Panc1 (cell line): ENCODE measurements around the gene RUNX1. TPM values are rescaled to one million over a fixed set of nuclear protein-coding genes. Genes with fewer than 3 reads are reported as not detected.

ENCODE experiments used
- ATAC-seq: fragments of 200-7000 bp; cut with Tn5 transposase; 2 replicates; pipeline ENCODE4 v1.9.1; 2020; ENCODE audit warnings: mild to moderate bottlenecking, moderate library complexity
- BruUV-seq: library from RNA; stranded (reverse); fragments of 400-500 nt; replicated peaks from 2 replicates; lab custom pipeline; 2021; lab: Mats Ljungman, UMichigan
- CTCF ChIA-PET: fragments of 300-600 bp; sonication (Branson Sonifier 250); formaldehyde crosslinking; loops from one replicate; lab custom pipeline; 2022; ENCODE audit warnings: antibody characterized with exemption; lab: Charles Lee
- POLR2A ChIA-PET: fragments of 300-600 bp; sonication (Branson Sonifier 250); formaldehyde crosslinking; loops from one replicate; lab custom pipeline; 2022; ENCODE audit warnings: antibody characterized with exemption; lab: Charles Lee
- DNase-seq: peaks from one replicate; pipeline ENCODE4 v3.0.0-alpha.2; 2010; ENCODE audit warnings: low read depth, low spot score
- H3K27ac ChIP-seq: 2 replicates; pipeline ENCODE4 v1.5.1; 2011; ENCODE audit warnings: mild to moderate bottlenecking, low read length, inconsistent platforms
- H3K27me3 ChIP-seq: fragments of 200-500 bp; sonication (Bioruptor generic); 2 replicates; pipeline ENCODE4 v1.6.0; 2014; ENCODE audit warnings: low read length, inconsistent platforms; ENCODE audit not compliant: control insufficient read depth, insufficient read depth
- H3K36me3 ChIP-seq: fragments of 200-500 bp; sonication (Bioruptor generic); 2 replicates; pipeline ENCODE4 v1.5.1; 2014; ENCODE audit warnings: inconsistent platforms, mild to moderate bottlenecking, low read length, moderate library complexity; ENCODE audit not compliant: control insufficient read depth, insufficient read depth
- H3K4me1 ChIP-seq: 2 replicates; pipeline ENCODE4 v1.5.1; 2011; ENCODE audit warnings: inconsistent platforms, mild to moderate bottlenecking, low read length, moderate library complexity; ENCODE audit not compliant: control insufficient read depth, insufficient read depth
- H3K4me3 ChIP-seq, 2 experiments: 2 replicates each; pipeline ENCODE4 v1.5.1; 2011 to 2012; ENCODE audit warnings: low read depth in 2 of 2, low read length in 2 of 2, mild to moderate bottlenecking in 2 of 2, inconsistent platforms in 1 of 2, moderate library complexity in 1 of 2
- H3K9me3 ChIP-seq: fragments of 200-500 bp; sonication (Bioruptor generic); 2 replicates; pipeline ENCODE4 v1.5.1; 2014; ENCODE audit warnings: low read depth, mild to moderate bottlenecking, inconsistent platforms, low read length, moderate library complexity; ENCODE audit not compliant: control insufficient read depth, insufficient read depth
- CTCF ChIP-seq: fragments of 450-650 bp; IDR thresholded peaks from 2 replicates; pipeline ENCODE4 v1.5.1; 2017; ENCODE audit warnings: mild to moderate bottlenecking
- POLR2AphosphoS5 ChIP-seq: IDR thresholded peaks from 2 replicates; pipeline ENCODE4 v1.6.1; 2012; ENCODE audit warnings: mild to moderate bottlenecking, low read depth, low read length, moderate library complexity
- REST ChIP-seq, 2 experiments: IDR thresholded peaks; 2 replicates each; pipeline ENCODE4 v1.6.1; 2011 to 2012; ENCODE audit warnings: low read depth in 2 of 2, control low read depth in 1 of 2, low read length in 1 of 2, mild to moderate bottlenecking in 1 of 2, moderate library complexity in 1 of 2; ENCODE audit not compliant: insufficient read depth in 1 of 2
- SIN3A ChIP-seq: IDR thresholded peaks from 2 replicates; pipeline ENCODE4 v1.6.1; 2012; ENCODE audit warnings: low read depth, mild to moderate bottlenecking, low read length, moderate library complexity, borderline replicate concordance; ENCODE audit not compliant: insufficient read depth
- TCF7L2 ChIP-seq: IDR thresholded peaks from 2 replicates; pipeline ENCODE4 v1.6.1; 2011; ENCODE audit warnings: mild to moderate bottlenecking, low read depth, low read length, inconsistent platforms
- in situ Hi-C: cut with HindIII; loops from 2 replicates; pipeline ENCODE4 v1.10.0; 2016; ENCODE audit warnings: low sequenced_read_pairs, low pct_unique_long_range_greater_than_20kb
- intact Hi-C: fragments of 100-400 bp; cut with micrococcal nuclease; formaldehyde crosslinking; loops from one replicate; pipeline ENCODE4 v1.10.0; 2022; ENCODE audit not compliant: unreplicated experiment
- total RNA-seq: library from RNA; stranded (reverse); gene quantifications from one replicate; pipeline ENCODE4 v1.2.1, GENCODE V29; 2021; ENCODE audit not compliant: unreplicated experiment

The RUNX1 gene
- total RNA-seq, 1 experiment from 2014 or later = 22.4 TPM

- ATAC-seq (no peak), DNase-seq (no peak)
- ChIA-PET CTCF (no interaction called here), POLR2A (interaction anchor here (0.6 kb wide), 1 partner anchor 884 kb away, joined by 3 read pairs; no protein-coding TSS in a partner anchor)
- TF ChIP-seq POLR2AphosphoS5 (no peak), CTCF (no peak), TCF7L2 (no peak), REST (IDR thresholded peaks at IDR 0.05; ENCODE audit: insufficient read depth in 1 of 2, low read depth in 2 of 2, low read length in 1 of 2) (no peak), SIN3A (no peak)
- Histone ChIP-seq H3K9me3 (no peaks in the 10 kb centered on the region), H3K36me3 (no peaks in the 10 kb centered on the region), H3K27ac (no peak overlapping the region), H3K4me1 (no peaks in the 10 kb centered on the region), H3K27me3 (no peaks in the 10 kb centered on the region), H3K4me3 (no peak overlapping the region)
- no TSS peak for BruUV-seq
- intact Hi-C loops (no loop called here), in situ Hi-C loops (no loop called here)
Measured at GRCh38 chr21:35032474-35033263, 16.4 kb downstream of the RUNX1 start.

- TF ChIP-seq SIN3A (no peak), TCF7L2 (no peak), CTCF (no peak), POLR2AphosphoS5 (no peak), REST (IDR thresholded peaks at IDR 0.05; ENCODE audit: insufficient read depth in 1 of 2, low read depth in 2 of 2, low read length in 1 of 2) (no peak)
- Histone ChIP-seq H3K9me3 (no peaks in the 10 kb centered on the region), H3K4me1 (no peaks in the 10 kb centered on the region), H3K27me3 (no peaks in the 10 kb centered on the region), H3K4me3 (no peak overlapping the region), H3K27ac (no peak overlapping the region), H3K36me3 (no peaks in the 10 kb centered on the region)
- no peak for ATAC-seq
- CTCF ChIA-PET = no interaction called here
- no peak for DNase-seq
- in situ Hi-C loops (no loop called here), intact Hi-C loops (no loop called here)
- BruUV-seq = no TSS peak
- POLR2A ChIA-PET = no interaction called here
Measured at GRCh38 chr21:35028451-35028978, 20.6 kb downstream of the RUNX1 start.
